Left cardiac atrium (tissue), 4 donors: Measurements from ENCODE around the gene USP6NL. TPM values are rescaled to one million over a fixed set of nuclear protein-coding genes. Genes with fewer than 3 reads are reported as not detected.

ENCODE experiments used
- ATAC-seq, 2 donors: fragments of 200-7000 bp; cut with Tn5 transposase; one replicate each; pipeline ENCODE4 v1.9.1; 2020; ENCODE audit warnings: mild to moderate bottlenecking in 2 of 2, moderate library complexity in 2 of 2
- DNase-seq: peaks from one replicate; pipeline ENCODE4 v3.0.0-alpha.2; 2020
- intact Hi-C, 2 donors: fragments of 100-400 bp; cut with DNase I; formaldehyde crosslinking; loops; one replicate each; pipeline versions ENCODE4 v1.14.1 to v1.15.1; 2022 to 2023
- total RNA-seq, 2 donors: library from RNA; stranded (reverse); fragmentation: NEBNext Ultra II Directional; extraction: Animal tissue kit (Norgen Biotek cat#: 25700); gene quantifications; one replicate each; pipeline ENCODE4 v1.2.1, GENCODE V29; 2021
- donor health status: DM: no; HTN: yes; CAD: no.
- donor health status: DM: no; HTN: yes; CAD: no; lungs with severe emphysema.
- donor health status: DM: yes; HTN: yes; CAD: no.
- donor health status: Dilated cardiomyopathy.

Gene USP6NL
- total RNA-seq, 2 donors from 2014 or later: 7.9 to 9.2 TPM

DNA sequence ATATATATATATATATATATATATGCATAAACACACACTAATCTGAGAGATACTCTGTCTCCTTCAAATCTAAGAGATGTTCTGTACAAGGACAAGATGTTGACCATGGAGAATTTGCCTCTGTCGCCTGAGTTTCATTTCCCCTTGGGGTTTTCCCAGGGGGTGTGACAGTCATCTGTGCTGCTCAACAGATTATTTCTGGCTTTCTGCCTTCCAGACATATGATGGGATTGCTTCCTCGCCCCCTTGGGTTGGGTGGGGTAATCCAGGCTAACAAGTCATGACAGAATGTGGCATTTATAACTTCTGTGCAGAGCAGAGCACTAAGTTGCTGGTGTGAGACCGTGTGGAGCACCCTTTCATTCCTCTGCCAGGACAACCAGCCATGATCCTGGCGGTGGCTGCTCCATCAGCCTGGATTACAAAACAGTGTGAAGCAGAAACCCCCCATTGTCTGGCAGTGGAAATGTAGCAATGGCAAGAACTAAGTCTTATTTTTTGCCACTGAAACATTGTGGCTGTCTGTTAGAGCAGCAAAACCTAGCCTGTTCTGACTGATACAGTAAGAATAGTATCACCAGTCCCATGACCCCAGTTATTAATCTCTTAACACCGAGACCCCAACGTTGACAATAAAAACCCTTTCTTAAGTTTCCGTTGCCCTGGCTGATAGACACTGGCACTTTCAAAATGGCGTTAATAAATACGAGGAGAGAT, 13.7 kb upstream of the USP6NL start:
- intact Hi-C loops: no loop called here
- no peak for ATAC-seq
- DNase-seq: no peak

DNA sequence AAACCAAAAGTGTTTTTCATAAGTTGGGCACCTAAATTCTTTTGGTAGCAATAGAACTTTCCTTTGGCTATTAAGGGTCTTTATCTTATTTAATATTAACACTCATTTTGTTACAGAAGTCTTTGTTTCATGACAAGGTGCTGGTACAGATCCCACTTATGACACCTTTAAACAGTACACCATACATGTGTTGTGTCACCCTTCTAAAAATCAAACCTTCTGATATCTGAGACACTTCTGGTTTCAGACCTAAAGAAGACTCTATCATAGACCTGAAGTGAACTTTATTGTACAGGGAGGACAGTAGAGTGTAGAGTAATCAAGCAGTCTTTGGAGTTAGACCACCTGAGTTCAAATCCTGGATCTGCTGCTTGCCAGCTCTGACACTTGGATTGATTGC, 5.8 kb upstream of the USP6NL start:
- intact Hi-C loops: loop anchor here (10.0 kb wide), 2 partner anchors 92 to 108 kb away; no protein-coding TSS in a partner anchor
- ATAC-seq (no peak), DNase-seq (no peak)

DNA sequence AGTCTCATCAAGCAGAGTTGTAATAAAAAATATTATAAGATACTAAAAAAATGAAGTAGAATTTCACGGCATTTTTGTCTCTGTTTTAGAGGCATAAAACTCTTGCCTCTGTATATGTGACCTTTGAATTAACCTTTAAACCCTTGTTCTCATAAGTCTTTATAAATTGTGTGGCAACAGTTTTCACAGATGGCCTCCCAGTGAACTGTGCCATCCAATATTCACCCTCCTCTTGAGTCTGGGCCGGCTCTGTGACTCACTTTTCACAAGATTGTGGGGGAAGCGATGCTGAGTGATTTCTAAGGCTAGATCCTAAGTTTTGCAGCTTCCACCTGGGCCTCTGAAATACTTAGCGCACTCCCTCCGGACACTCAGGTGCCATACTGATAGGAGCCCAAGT, 4.6 kb upstream of the USP6NL start:
- ATAC-seq (no peak), DNase-seq (no peak)
- intact Hi-C loops: loop anchor here (10.0 kb wide), 2 partner anchors 91 to 109 kb away; no protein-coding TSS in a partner anchor

DNA sequence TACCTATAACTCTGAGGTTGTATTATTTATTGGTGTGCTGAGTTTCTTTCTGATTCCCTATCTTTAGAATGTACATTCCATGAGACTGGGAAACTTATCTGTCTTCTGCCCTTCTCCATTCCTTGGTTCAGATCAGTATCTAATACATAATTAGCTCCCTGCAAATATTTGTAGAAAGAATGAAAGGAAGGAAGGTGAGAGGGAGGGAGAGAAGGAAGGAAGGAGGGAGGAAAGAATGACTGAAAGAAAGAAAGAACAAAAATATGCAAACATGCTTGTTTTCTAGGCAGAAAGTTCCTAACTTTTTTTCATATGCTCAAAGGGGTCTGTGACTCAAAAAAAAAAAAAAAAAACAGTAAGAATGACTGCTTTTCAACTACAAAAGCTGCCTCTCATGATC, 3.9 kb upstream of the USP6NL start:
- ATAC-seq (no peak), DNase-seq (no peak)
- intact Hi-C loops: loop anchor here (10.0 kb wide), 2 partner anchors 91 to 109 kb away; no protein-coding TSS in a partner anchor

DNA sequence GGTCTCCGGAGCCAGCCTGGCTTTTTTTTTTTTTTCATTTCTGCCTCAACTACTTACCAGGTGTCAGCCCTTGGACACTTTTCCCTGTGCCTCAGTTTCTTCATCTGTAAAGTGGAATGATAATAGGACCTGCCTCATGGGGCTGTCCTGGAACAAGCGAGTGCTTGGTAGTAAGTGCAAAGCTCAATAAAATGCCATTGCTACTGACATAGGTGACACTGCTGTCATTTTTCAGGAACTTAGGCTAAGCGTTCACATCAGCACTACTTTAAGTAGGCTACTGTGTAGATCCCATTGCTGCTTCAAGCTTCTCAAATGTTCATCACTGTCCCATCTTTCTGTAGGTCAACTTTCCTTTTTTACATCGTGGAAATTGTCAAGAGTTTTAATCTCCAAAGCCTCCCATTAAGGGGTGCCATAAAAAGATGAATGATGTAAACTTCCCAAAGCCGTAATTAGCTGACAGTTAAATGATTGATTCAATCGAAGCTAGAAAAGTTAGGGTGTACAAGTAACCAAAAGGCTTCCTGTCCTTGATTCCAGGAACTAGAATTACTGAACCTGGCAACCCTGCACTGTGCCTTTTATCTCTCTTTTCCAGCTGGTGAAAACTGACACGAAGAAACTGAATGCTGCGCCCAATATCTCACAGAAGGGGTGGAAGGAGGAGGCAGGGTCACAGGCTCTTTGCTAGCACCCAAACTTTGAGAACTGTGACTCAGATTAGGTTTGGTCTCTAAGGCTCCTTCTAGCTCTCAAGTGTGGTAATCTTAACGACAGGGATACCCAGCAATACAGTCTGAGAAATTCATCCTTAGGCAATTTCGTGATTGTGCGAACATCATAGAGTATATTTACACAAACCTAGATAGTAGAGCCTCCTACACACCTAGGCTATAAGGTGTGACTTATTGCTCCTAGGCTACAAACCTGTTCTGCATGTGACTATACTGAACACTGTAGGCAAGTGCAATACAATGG, 861 bp upstream of the USP6NL start:
- intact Hi-C loops: loop anchor here (5.0 to 10.0 kb wide), 4 partner anchors 80 to 112 kb away; no protein-coding TSS in a partner anchor
- no peak for DNase-seq
- peak in 1 of 2 donors; percentile 5 for ATAC-seq

DNA sequence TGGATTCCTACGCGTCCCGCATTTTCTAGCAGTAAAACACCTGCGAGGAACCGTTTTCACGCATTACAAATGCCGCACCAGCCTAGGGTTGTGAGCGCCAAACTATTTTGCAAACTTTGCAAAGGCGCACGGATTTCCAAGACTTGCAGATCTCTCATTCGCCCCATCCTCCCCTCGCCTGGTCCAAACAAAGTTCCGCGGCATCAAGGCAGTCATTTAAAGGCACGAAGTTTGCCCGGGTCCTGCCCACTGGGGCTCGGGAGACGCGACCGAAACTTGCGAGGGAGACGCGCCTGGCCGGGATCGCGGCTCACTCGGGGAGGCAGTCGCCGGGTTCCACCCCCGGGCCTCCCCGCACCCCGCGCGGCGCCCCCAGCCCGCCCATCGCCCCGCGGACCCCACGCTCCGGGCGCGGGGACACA, 613 bp downstream of the USP6NL start:
- intact Hi-C loops: loop anchor here (5.0 to 10.0 kb wide), 4 partner anchors 81 to 114 kb away; no protein-coding TSS in a partner anchor
- DNase-seq: peak; percentile 57
- ATAC-seq: peak in 1 of 2 donors; percentile 42

DNA sequence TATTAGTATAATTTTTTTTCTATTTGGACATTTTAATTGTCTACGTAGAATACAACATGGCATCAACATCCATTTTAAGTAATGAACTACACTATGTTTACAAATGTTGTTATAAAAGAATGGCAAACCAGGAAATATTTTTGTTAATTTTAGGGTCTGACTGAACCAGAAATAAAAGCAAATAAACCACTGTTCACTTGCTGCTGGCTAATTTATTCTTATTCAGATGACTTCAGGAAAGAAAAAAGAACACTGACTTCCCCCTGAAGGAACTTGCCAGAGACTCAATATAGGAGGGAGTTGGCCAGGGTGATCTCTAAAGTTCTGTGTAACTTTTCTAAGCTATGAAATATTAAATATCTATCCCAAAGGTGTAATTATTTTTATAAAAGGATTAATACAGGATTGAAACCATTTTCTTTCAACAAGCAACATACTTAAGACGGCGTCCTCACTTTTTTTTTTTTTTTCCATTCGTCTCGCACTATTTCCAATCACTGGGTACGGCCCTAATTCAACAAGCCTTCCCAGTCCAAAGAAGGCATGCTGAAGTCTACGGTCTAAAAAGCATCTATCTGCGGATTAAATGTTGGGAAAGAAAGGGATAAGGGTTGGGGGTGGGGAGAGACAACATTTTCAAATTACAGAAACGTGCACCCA, 1.2 kb downstream of the USP6NL start:
- DNase-seq: no peak
- intact Hi-C loops: loop anchor here (5.0 to 10.0 kb wide), 4 partner anchors 82 to 115 kb away; no protein-coding TSS in a partner anchor
- no peak for ATAC-seq

DNA sequence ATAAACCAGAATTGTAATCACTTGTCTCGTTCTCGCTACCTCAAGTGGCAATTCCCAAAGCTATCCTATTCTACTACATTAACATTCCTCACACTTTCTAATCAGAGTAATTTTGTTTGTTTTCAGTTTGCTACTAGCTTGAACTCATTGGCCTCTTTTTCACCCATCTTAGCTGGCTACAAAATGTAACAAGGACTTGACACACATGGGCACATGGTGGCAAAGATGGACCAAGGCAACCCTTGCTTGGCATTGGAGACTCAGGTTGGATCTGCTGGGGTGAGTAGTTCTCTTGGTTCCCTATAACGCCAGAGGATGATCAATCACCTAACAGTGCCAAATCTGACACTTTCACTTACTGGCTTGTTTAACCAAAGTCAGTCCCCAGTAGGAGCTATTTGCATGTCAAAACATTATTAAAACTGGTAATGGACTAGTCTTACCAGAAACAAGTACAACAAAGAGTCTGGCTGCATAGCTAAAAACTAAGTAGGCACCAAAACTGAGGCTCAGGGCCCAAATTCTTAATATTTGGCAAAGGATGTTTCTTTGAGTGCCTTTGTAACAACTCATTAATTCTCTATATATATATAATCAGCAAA, 1.9 kb downstream of the USP6NL start:
- ATAC-seq (no peak), DNase-seq (no peak)
- intact Hi-C loops: loop anchor here (5.0 to 10.0 kb wide), 4 partner anchors 83 to 115 kb away; no protein-coding TSS in a partner anchor

DNA sequence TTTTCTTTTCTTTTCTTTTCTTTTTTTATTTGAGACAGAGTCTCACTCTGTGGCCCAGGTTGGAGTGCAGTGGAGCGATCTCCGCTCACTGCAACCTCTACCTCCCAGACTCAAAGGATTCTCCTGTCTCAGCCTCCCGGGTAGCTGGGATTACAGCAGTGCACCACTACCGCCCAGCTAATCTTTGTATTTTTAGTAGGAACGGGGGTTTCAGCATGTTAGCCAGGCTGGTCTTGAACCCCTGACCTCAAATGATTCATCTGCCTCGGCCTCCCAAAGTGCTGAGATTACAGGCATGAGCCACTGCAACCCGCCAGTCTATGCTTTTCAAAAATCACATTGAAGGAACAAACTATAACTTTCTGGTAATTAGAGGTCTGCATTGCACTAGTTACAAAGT, 2.4 kb downstream of the USP6NL start:
- ATAC-seq (no peak), DNase-seq (no peak)
- intact Hi-C loops: no loop called here

DNA sequence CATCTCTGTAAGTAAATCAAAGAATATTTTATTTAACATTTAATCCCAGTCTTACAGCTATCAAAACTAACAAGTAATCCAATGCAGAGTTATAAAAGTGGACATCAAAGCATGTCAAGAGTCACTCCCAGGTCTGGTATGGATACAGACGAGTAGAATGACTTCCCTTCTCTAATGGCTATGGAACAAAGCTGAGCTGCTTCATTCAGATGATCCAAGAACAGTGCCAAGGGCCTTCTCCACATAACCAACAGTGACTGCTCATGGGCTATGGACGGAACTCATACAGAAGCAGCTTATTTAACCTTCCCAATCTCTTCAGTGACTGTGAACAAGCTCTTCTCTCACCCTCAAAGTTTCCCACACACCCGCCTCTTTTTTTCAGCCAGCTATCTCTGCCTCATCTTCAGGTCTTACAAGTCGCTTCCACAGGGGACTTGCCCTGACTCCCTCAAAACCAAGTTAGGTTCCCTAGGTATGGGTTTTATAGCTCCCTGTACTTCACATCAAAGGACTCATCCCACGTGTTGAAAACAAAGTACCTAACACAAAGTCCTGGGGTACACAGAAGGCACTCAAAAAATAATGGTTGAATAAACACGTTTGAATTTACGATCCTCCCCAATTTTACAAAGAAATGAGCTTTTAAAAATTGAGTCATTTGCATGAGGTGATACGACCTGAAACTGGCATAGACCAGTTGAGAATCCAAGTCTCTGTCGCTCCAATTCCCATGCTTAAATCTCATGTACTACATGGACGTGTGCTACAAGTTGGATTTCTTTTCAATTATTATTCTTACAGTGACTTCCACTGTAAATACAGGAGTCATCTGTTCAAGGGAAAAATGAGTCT, 3.1 kb downstream of the USP6NL start:
- DNase-seq (no peak), ATAC-seq (no peak)
- intact Hi-C loops: no loop called here

DNA sequence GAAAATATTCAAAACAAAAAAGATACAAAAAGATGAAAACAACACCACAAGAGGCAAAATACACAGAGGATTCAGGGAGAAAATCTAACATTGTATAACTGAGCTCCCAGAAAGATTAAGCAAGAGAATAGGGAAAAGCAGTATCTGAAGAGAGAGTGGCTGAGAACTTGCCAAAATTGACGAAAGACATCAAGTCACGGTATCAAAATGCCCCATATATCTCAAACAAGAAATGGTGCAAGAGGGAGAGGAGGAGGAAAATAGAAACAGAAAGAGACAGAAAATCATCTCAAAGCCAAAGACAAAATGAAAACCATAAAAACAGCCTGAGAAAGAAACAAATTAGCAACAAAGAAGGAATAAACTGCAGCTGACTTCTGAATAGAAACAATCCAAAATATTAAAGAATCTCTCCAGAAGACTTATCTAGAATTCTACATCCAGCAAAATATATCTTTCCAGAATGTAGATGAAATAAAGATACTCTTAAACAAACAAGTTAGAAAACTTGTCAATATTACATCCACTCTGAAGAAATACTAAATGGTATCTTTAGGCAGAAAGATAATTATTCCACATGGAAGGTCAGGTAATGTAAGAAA, 5.5 kb downstream of the USP6NL start:
- ATAC-seq: no peak
- intact Hi-C loops: no loop called here

DNA sequence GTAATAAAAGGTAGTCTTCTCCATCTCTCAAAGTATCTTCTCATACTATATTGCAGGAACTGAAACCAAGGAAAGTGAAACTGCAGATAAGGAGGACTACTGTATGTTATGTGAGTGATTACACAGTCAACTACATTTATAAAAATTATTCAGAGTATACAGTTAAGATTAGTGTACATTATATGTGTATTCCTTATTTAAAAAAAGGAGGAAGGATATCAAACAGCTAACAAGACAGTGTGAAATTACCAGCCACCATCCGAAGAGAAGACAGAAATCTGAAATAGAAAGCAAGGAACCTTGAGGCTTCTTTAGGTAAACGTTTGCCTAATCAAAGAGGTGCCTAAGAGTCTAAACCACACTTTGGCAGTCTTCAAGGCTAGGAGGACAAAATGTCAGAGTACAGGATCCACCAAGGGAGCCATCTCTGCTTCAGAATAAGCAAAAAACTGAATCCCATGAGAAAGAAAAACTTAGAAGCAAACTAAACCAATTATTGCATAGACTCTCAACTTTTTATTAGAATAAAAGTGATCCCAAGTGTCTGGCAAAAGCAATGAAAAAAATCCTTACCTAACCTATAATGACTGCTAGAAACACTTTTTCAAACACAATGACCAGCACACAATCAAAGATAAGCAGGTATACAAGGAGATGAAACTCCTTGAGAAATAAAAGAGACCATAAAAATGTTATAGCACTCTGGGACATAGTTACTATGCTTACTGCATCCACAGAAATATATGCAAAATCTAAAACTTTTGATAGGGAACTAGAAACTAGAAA, 6.4 kb downstream of the USP6NL start:
- ATAC-seq: no peak
- no peak for DNase-seq
- intact Hi-C loops: no loop called here

More for the DNA sequence above, 5.5 kb downstream of the USP6NL start:
- DNase-seq: no peak

DNA sequence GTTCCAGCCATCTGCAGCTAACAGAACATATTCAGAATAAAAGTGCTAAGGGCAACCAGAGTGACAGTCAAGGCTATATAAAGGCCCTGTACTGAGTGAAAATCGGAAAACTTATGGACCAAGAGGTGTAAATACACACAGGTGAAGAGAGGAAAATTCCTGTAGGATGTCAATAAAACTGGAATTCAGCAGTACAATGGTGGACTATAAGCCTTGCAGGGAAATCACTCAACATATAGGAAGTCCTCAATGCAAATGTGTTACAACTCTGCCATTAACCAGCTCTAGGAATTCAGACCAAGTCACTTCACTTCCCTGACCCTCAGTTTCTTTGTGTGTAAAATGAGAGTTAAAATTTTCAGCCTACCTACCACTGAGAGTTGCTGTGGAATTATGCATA, 7.7 kb downstream of the USP6NL start:
- intact Hi-C loops: no loop called here
- ATAC-seq (no peak), DNase-seq (no peak)

DNA sequence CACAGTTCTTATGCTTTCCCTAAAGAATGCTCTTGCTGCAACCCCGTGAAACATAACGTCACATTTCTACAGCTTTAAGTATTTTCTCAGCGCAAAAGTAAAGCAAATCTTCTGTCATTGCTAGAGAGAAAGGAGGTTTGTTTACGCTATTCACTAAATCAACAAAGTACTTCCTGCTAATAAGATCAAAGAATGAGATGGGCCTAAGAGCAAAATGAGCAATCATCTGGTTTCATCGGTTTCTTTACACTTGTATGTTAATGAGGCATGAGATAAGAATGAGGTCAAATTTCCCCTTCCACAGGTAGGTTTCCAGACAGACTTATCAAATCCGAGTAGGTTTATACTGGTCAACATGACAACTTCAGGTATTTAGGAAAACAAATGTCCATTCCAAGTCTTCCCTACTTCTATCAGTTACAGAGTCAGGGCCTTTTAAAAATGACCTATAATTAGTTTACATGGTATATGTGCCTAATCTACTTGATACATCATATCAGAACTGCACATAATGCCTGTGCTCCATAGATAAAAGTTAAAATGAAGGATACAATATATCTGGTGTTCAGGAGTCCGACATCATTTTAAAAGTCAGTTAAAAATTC, 8.4 kb downstream of the USP6NL start:
- intact Hi-C loops: no loop called here
- ATAC-seq (no peak), DNase-seq (no peak)

DNA sequence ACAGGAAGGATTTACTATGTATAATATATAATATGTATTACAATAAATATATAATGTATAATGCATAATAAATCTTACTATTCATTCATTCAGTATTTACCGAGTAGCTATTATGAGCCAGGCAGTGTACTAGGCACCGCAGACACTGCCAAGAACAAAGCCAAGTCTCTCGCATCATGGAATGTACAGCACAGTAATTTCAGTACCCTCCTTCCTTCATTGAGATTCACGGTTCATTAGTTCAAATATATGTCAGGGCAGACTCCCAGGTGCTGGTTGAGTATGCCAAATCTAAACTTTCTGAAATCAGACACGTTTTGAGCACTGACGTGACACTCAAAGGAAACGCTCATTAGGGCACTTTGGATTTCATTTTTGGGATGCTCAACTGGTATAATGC, 9.1 kb downstream of the USP6NL start:
- ATAC-seq (no peak), DNase-seq (no peak)
- intact Hi-C loops: no loop called here

DNA sequence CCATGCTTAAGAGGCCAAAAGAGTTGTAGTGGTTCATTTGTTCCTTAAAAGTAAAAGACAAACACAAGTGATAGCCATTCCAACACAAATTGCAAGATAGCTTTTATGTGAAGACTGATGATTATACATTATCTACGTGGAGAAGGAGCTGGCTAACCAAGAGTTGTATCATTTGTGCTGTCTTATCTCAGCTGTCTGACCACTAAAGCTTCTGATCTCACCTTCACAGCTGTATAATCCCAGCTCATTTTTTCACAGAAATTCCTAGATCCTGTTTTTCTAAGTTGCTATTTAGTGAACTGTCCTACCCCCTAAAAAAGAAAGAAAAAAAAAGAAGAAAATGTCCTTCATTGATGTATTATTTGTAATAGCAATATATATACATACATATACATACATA, 9.8 kb downstream of the USP6NL start:
- intact Hi-C loops: no loop called here
- DNase-seq: no peak

More for the DNA sequence above, 9.8 kb downstream of the USP6NL start:
- ATAC-seq: no peak
